Glutamatergic neuron (in vitro differentiated cells): Measurements from ENCODE around the gene AK8. TPM values are rescaled to one million over a fixed set of nuclear protein-coding genes. Genes with fewer than 3 reads are reported as not detected.
"Not testable (repeated sequence)": the region's sequence is repeated elsewhere in the genome, so short reads cannot be mapped to it uniquely, and the experiment has no call there.

Experiments
- DNase-seq: peaks from one replicate; pipeline ENCODE4 v3.0.0; 2022
- H3K27ac Mint-ChIP-seq: one replicate; pipeline ENCODE4 v1.8.0; 2020; ENCODE audit warnings: mild to moderate bottlenecking, mixed read lengths, inconsistent platforms; ENCODE audit not compliant: unreplicated experiment
- H3K27me3 Mint-ChIP-seq: one replicate; pipeline ENCODE4 v1.8.0; 2020; ENCODE audit warnings: mild to moderate bottlenecking, moderate library complexity, mixed read lengths, inconsistent platforms; ENCODE audit not compliant: unreplicated experiment
- H3K36me3 Mint-ChIP-seq: one replicate; pipeline ENCODE4 v1.8.0; 2020; ENCODE audit warnings: mild to moderate bottlenecking, mixed read lengths, inconsistent platforms; ENCODE audit not compliant: unreplicated experiment
- H3K4me1 Mint-ChIP-seq: one replicate; pipeline ENCODE4 v1.8.0; 2020; ENCODE audit warnings: mild to moderate bottlenecking, low read depth, mixed read lengths, inconsistent platforms; ENCODE audit not compliant: unreplicated experiment
- H3K4me3 Mint-ChIP-seq: one replicate; pipeline ENCODE4 v1.8.0; 2020; ENCODE audit warnings: mild to moderate bottlenecking, mixed read lengths, inconsistent platforms; ENCODE audit not compliant: unreplicated experiment
- H3K9me3 Mint-ChIP-seq: one replicate; pipeline ENCODE4 v1.8.0; 2020; ENCODE audit warnings: mild to moderate bottlenecking, moderate library complexity, mixed read lengths, inconsistent platforms; ENCODE audit not compliant: unreplicated experiment
- total RNA-seq: library from RNA; stranded (reverse); fragmentation: NEBNext Ultra II Directional; extraction: Animal tissue kit (Norgen Biotek cat#: 25700); gene quantifications from one replicate; pipeline ENCODE4 v1.2.1, GENCODE V29; 2021; ENCODE audit not compliant: unreplicated experiment
- TF ChIP-seq, protein P1 (sequence below): fragments of 200-600 bp; sonication (generic); IDR thresholded peaks from one replicate; pipeline ENCODE4 v1.5.0; 2021; ENCODE audit not compliant: partially characterized antibody, unreplicated experiment

Gene AK8
- total RNA-seq, 1 donor from 2014 or later: 0.44 TPM

DNA sequence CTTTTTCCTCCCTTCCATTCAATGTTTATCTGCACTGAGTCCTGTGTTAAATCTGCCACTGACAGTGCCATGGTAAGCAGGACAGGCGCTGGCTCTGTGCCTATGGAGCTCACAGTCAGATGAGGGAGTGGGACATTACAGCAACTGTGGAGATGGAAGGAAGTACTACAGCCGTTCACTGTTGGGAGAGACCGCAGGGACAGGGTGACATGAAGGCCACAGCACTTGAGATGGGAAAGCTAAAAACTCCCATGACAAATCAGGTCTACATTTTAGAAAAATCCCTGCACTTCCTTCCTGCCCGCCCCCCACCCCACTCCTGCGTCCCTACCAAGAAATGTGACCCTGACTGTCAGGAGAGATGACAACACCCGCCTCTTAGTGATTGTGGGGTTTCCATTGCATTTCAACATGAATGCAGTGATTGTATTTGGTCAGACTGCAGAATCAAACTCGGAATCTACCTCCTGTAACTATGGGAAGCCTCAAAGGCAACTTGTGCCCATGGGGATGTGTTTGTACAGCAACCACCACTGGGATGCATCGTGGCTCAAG is 151.4 kb downstream of the AK8 start:
- Mint-ChIP-seq H3K27me3 (peaks cover 3% of the 10 kb centered on the region), H3K36me3 (no peaks in the 10 kb centered on the region), H3K9me3 (peaks cover 5% of the 10 kb centered on the region), H3K4me1 (no peaks in the 10 kb centered on the region), H3K4me3 (no peak overlapping the region), H3K27ac (no peak overlapping the region)
- DNase-seq: no peak
- TF ChIP-seq, protein P1, sequence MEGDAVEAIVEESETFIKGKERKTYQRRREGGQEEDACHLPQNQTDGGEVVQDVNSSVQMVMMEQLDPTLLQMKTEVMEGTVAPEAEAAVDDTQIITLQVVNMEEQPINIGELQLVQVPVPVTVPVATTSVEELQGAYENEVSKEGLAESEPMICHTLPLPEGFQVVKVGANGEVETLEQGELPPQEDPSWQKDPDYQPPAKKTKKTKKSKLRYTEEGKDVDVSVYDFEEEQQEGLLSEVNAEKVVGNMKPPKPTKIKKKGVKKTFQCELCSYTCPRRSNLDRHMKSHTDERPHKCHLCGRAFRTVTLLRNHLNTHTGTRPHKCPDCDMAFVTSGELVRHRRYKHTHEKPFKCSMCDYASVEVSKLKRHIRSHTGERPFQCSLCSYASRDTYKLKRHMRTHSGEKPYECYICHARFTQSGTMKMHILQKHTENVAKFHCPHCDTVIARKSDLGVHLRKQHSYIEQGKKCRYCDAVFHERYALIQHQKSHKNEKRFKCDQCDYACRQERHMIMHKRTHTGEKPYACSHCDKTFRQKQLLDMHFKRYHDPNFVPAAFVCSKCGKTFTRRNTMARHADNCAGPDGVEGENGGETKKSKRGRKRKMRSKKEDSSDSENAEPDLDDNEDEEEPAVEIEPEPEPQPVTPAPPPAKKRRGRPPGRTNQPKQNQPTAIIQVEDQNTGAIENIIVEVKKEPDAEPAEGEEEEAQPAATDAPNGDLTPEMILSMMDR: no peak

DNA sequence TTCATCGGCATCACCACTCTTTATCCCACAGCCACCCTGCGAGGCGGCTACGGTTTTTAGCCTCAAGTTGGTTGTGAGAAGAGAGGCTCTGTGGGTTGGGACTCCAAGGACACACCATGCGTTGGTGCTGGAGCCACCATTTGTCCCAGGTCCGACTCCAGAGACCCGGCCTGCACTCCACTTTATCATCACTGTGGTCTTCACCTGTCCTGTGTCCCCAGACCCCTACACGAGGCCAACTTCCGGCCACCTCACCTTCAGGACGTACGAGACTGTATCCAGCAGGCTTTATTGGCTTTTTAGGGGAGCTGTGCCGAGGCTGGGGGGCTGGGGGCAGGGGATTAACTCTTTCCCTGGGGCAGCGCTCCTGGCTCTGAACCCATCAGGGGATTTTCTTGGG is 152.8 kb downstream of the AK8 start:
- TF ChIP-seq, protein P1: no peak
- Mint-ChIP-seq H3K4me3 (no peak overlapping the region), H3K9me3 (peaks cover 5% of the 10 kb centered on the region), H3K4me1 (no peaks in the 10 kb centered on the region), H3K27ac (no peak overlapping the region), H3K36me3 (no peaks in the 10 kb centered on the region), H3K27me3 (peaks cover 3% of the 10 kb centered on the region)
- DNase-seq: no peak

DNA sequence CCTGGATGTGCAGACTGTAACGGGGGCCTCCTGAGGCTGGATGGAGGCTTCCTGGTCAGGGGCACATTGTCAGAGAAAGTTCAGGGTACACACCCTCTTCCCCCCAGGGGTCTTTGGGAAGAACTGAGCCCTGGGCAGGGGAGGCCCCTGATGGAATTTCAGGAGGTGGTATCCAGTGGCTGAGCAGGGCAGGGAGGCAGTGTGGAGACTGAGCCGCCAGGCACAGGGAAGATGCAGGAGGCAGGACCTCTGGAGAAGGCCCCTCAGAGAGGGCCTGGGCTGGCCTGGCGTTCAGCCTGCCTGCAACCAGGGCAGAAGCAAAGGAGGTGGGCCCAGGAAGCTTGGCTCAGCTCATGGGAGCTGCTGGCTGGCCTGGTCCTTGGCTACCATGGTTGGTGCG is 154.3 kb downstream of the AK8 start:
- Mint-ChIP-seq H3K36me3 (no peaks in the 10 kb centered on the region), H3K4me3 (no peak overlapping the region), H3K27me3 (peaks cover 3% of the 10 kb centered on the region), H3K27ac (no peak overlapping the region), H3K9me3 (peaks cover 5% of the 10 kb centered on the region), H3K4me1 (no peaks in the 10 kb centered on the region)
- TF ChIP-seq, protein P1: no peak
- no peak for DNase-seq

DNA sequence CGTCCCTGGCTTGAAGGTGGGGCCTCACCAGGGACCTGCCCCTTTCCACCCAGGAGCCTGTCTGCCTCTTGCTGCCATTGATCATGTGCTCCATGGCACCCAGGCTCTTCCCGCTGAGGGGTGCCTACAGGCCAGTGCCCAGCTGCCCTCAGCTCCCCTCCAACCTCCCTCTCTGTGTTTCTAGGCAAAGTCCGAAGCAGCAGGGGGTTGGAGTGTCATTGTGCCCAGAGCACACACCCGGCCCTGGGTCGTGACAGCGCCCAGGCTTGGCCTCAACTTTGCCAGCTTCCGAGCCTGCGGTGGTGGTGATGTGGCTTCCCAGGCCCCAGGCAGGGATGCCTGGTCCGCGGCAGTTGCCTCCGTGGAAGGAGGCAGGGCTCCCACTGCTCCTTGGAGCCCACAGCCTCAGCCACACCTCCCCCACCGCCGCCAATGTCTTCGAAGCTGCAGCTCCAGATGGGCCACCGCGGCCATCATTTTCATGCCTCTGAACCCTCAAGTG is 155.5 kb downstream of the AK8 start:
- no peak for DNase-seq
- peaks cover 2% of the 10 kb centered on the region for H3K9me3 Mint-ChIP-seq
- no peaks in the 10 kb centered on the region for H3K27me3 Mint-ChIP-seq
- H3K4me3 Mint-ChIP-seq: no peak overlapping the region
- no peaks in the 10 kb centered on the region for H3K4me1 Mint-ChIP-seq
- TF ChIP-seq, protein P1: no peak
- no peak overlapping the region for H3K27ac Mint-ChIP-seq
- H3K36me3 Mint-ChIP-seq: no peaks in the 10 kb centered on the region

DNA sequence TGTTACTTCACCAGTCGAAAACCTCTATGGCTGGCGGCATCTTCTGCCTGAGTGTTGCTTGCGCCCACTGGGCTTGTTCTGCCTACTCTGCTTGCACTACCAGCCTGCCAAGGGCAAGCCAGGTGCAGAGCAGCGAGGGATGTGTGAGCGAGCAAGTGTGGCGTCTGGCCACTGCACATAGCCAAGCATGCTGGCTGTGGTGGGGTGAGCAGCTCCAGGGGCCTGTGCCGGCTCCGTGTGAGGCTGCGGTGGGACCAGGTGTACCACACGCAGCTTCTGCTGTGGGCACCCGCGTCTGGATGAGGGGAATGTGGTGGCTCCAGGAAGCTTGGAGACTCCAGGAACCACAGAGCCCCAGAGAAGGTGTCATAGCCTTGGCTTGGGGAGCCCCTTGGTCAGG is 156.4 kb downstream of the AK8 start:
- no peak overlapping the region for H3K27ac Mint-ChIP-seq
- TF ChIP-seq, protein P1: no peak
- no peaks in the 10 kb centered on the region for H3K27me3 Mint-ChIP-seq
- no peaks in the 10 kb centered on the region for H3K36me3 Mint-ChIP-seq
- no peak for DNase-seq
- H3K9me3 Mint-ChIP-seq: peaks cover 2% of the 10 kb centered on the region
- H3K4me3 Mint-ChIP-seq: no peak overlapping the region
- no peaks in the 10 kb centered on the region for H3K4me1 Mint-ChIP-seq

DNA sequence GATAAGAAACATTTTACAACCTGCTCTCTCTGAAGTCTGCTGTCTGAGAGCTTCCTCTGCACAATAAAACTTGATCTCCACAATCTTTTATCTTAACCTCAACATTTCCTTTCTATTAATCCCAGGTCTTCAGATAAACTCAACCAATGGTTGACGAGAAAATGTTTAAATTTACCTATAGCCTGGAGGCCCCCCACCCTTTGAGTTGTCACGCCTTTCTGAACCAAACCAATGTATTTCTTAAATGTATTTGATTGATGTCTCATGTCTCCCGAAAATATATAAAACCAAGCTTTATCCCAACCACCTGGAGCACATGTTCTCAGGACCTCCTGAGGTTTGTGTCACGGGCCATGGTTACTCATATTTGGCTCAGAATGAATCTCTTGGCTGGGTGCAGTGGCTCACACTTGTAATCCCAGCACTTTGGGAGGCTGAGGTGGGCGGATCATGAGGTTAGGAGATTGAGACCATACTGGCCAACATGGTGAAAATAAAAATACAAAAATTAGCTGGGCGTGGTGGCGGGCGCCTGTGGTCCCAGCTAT is 159.6 kb downstream of the AK8 start:
- H3K27ac Mint-ChIP-seq, H3K4me1 Mint-ChIP-seq, H3K36me3 Mint-ChIP-seq, H3K27me3 Mint-ChIP-seq, H3K4me3 Mint-ChIP-seq, DNase-seq, H3K9me3 Mint-ChIP-seq: not testable (repeated sequence)
